Smooth muscle cell (in vitro differentiated cells): ENCODE results near the gene GNG13. TPM values are rescaled to one million over a fixed set of nuclear protein-coding genes. Genes with fewer than 3 reads are reported as not detected.

Source experiments
- DNase-seq: peaks from one replicate; lab custom pipeline; 2025; ENCODE audit not compliant: unreplicated experiment; lab: John Stamatoyannopoulos, UW
- H2AFZ ChIP-seq: fragments of 200-600 bp; sonication (generic); 2 replicates; pipeline ENCODE4 v1.6.0; 2016; ENCODE audit warnings: antibody characterized with exemption, low read depth, mild to moderate bottlenecking
- H3F3A ChIP-seq: fragments of 200-600 bp; sonication (generic); 2 replicates; pipeline ENCODE4 v1.6.0; 2017; ENCODE audit warnings: antibody characterized with exemption, low read depth
- H3K27ac ChIP-seq: fragments of 200-600 bp; sonication (generic); 2 replicates; pipeline ENCODE4 v1.5.1; 2016; ENCODE audit warnings: low read depth, mild to moderate bottlenecking
- H3K27me3 ChIP-seq: fragments of 200-600 bp; sonication (generic); 2 replicates; pipeline ENCODE4 v1.6.1; 2016; ENCODE audit warnings: low read depth, mild to moderate bottlenecking
- H3K36me3 ChIP-seq: fragments of 200-600 bp; sonication (generic); 2 replicates; pipeline ENCODE4 v1.5.1; 2016; ENCODE audit warnings: low read depth
- H3K4me1 ChIP-seq: fragments of 200-600 bp; sonication (generic); 2 replicates; pipeline ENCODE4 v1.5.1; 2016; ENCODE audit warnings: low read depth
- H3K4me2 ChIP-seq: fragments of 200-600 bp; sonication (generic); 2 replicates; pipeline ENCODE4 v1.6.0; 2016; ENCODE audit warnings: mild to moderate bottlenecking
- H3K4me3 ChIP-seq: fragments of 200-600 bp; sonication (generic); 2 replicates; pipeline ENCODE4 v1.5.1; 2016; ENCODE audit warnings: mild to moderate bottlenecking
- H3K79me2 ChIP-seq: fragments of 200-600 bp; sonication (generic); 2 replicates; pipeline ENCODE4 v1.6.0; 2016; ENCODE audit warnings: low read depth, mild to moderate bottlenecking
- H3K9ac ChIP-seq: fragments of 200-600 bp; sonication (generic); 2 replicates; pipeline ENCODE4 v1.6.0; 2016; ENCODE audit warnings: low read depth
- H3K9me3 ChIP-seq: fragments of 200-600 bp; sonication (generic); replicated peaks from 2 replicates; pipeline ENCODE4 v1.5.1; 2016; ENCODE audit warnings: low read depth
- H4K20me1 ChIP-seq: fragments of 200-600 bp; sonication (generic); 2 replicates; pipeline ENCODE4 v1.6.0; 2016; ENCODE audit warnings: low read depth
- WGBS: methylation state at CpG from one replicate; pipeline ENCODE4 v1.1.7; 2016; ENCODE audit warnings: low lambda C conversion rate; 5-methylcytosine and 5-hydroxymethylcytosine counted together
- polyA plus RNA-seq: library from polyadenylated mRNA; unstranded; fragments of >200 nt; fragmentation: Nextera tagmentation; extraction: Ambion mirVana; gene quantifications from 2 replicates; pipeline ENCODE4 v1.2.1, GENCODE V29; 2016
- total RNA-seq: library from RNA; depleted of rRNA; stranded (reverse); fragments of >200 nt; gene quantifications from 2 replicates; pipeline ENCODE4 v1.2.3, GENCODE V29; 2014
- TF ChIP-seq, protein P1 (sequence below): fragments of 200-600 bp; sonication (generic); IDR thresholded peaks from 2 replicates; pipeline ENCODE4 v1.5.1; 2017; ENCODE audit warnings: borderline replicate concordance, mild to moderate bottlenecking, antibody characterized with exemption; ENCODE audit not compliant: insufficient read depth, poor library complexity, severe bottlenecking

GNG13 gene
- total and polyA plus RNA-seq, 2 experiments from 2014 or later: not detected

DNA sequence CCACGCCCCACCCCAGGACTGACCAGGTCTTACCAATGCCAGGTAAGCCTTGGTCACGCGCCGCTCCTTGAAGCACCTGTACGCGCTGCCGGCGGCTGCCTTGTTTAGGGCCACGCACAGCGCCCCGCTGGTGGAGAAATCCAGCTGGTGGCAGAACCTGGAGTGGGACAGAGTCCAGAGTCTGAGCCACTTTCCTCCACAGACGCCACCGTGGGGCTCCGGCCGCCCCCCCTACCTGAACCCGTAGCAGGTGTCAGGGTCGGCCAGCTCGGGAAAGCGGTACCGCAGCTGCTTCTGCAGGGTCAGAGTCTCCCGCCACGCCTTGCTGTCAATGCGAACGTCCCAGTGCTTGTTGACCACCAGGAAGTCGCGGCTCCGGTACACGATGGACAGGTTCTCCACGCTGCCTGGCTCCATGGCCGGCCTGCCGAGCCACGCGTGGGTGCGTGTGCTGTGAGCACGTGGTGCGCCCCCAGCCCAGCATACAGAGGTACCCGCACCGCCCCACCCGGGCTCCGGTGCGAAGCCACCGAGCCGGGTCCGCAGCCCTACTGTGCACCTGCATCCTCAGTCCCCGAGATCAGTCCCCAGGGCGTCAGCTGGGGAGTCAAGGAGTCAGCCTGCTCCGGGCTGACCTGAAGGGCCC lies 13.1 kb downstream of the GNG13 start:
- Histone ChIP-seq H3K27ac (no peak overlapping the region), H3K4me1 (peaks cover 12% of the 10 kb centered on the region), H2AFZ (no peak overlapping the region), H4K20me1 (peaks cover 11% of the 10 kb centered on the region), H3K4me2 (peak overlapping the region; percentile 99), H3F3A (no peaks in the 10 kb centered on the region), H3K36me3 (no peaks in the 10 kb centered on the region), H3K4me3 (peak overlapping the region; percentile 95), H3K79me2 (peaks cover 12% of the 10 kb centered on the region), H3K9ac (peak overlapping the region; percentile 85), H3K27me3 (no peaks in the 10 kb centered on the region), H3K9me3 (no peaks in the 10 kb centered on the region)
- TF ChIP-seq, protein P1, sequence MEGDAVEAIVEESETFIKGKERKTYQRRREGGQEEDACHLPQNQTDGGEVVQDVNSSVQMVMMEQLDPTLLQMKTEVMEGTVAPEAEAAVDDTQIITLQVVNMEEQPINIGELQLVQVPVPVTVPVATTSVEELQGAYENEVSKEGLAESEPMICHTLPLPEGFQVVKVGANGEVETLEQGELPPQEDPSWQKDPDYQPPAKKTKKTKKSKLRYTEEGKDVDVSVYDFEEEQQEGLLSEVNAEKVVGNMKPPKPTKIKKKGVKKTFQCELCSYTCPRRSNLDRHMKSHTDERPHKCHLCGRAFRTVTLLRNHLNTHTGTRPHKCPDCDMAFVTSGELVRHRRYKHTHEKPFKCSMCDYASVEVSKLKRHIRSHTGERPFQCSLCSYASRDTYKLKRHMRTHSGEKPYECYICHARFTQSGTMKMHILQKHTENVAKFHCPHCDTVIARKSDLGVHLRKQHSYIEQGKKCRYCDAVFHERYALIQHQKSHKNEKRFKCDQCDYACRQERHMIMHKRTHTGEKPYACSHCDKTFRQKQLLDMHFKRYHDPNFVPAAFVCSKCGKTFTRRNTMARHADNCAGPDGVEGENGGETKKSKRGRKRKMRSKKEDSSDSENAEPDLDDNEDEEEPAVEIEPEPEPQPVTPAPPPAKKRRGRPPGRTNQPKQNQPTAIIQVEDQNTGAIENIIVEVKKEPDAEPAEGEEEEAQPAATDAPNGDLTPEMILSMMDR: no peak
- DNase-seq: no peak
- 50% methylated on average over 47 of the region's 47 CpGs for WGBS

DNA sequence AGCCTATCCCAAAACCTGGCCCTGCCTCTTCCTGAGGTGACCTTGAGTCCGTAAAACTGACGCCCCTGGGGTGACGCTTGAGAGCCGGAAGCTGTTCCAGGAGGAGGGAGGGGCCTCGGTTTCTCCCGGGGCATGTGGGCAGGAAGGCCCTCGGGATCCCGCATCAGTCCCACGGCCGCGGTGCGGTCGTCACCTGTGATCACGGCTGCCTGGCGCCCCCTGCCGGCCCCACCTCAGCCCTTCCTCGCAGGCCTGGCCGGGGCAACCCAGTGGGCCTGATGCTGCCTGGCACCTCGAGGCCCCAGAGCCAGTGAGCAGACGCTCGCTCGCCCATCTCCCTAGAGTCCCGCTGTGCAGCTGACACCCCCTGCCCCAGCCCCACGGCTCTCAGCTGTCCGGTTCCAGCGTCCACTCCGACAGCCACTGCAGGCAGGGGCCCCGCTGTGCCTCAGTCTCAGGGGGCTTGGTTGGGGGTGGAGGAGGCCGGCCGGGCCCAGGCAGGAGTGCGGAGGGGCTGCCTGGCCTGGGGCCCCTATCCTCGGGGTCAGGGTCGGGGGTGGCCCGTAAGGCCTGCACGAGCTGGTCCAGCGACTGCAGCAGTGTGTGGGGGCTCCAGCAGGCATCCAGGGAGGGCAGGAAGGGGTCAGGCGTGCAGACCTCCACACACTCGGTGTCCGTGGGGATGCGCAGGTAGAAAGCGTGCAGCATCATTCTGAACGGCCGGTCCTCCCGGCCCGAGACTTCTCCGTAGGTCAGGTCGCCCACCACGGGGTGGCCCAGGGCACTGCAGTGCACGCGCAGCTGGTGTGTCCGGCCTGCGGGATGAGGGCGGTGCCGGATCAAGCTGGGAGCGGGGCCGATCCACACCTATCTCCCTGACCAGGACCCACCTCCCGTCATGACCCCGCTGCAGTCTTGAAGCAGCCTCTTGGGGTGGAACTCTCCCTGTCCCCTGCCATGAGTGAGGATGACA lies 14.7 kb downstream of the GNG13 start:
- Histone ChIP-seq H3K4me2 (no peak overlapping the region), H3K27ac (no peak overlapping the region), H3K79me2 (peaks cover 12% of the 10 kb centered on the region), H2AFZ (no peak overlapping the region), H3K36me3 (no peaks in the 10 kb centered on the region), H4K20me1 (peaks cover 11% of the 10 kb centered on the region), H3K27me3 (no peaks in the 10 kb centered on the region), H3K9ac (no peak overlapping the region), H3K4me3 (no peak overlapping the region), H3K4me1 (peaks cover 12% of the 10 kb centered on the region), H3K9me3 (no peaks in the 10 kb centered on the region), H3F3A (no peaks in the 10 kb centered on the region)
- TF ChIP-seq, protein P1: peak; percentile 69
- 74% methylated on average over 50 of the region's 58 CpGs for WGBS
- peak; percentile 17 for DNase-seq

DNA sequence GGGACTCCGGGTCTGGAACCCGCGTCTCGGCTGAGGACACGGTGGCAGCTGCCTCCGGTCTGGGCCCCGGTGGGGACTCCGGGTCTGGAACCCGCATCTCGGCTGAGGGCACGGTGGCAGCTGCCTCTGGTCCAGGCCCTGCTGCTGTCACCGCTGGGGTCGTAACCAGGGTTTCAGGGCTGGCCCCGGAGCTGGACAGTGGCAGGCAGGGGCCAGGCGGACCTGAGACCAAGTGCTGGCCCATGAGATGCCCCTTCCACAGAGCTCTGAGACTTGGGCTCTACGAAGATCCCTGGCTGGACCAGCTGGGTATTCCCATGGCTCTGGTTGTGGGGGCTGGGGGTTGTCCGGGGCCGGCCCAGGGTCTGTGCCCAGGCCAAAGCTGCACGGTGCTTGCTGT lies 16.1 kb downstream of the GNG13 start:
- Histone ChIP-seq H3F3A (no peaks in the 10 kb centered on the region), H3K4me3 (no peak overlapping the region), H3K79me2 (peaks cover 12% of the 10 kb centered on the region), H4K20me1 (peaks cover 11% of the 10 kb centered on the region), H3K27me3 (no peaks in the 10 kb centered on the region), H3K36me3 (no peaks in the 10 kb centered on the region), H3K27ac (no peak overlapping the region), H3K4me2 (no peak overlapping the region), H3K4me1 (peaks cover 12% of the 10 kb centered on the region), H3K9me3 (no peaks in the 10 kb centered on the region), H3K9ac (no peak overlapping the region), H2AFZ (no peak overlapping the region)
- TF ChIP-seq, protein P1: no peak
- WGBS: 96% methylated on average over 19 of the region's 19 CpGs
- no peak for DNase-seq
